GM19397 (cell line): ENCODE measurements around the gene PGBD1.
"Not testable (repeated sequence)": the region's sequence is repeated elsewhere in the genome, so short reads cannot be mapped to it uniquely, and the experiment has no call there.

Source experiments
- ATAC-seq: cut with Tn5 transposase; IDR thresholded peaks from one replicate; pipeline ENCODE4 v1.9.1; 2021; ENCODE audit warnings: mild to moderate bottlenecking, moderate library complexity; ENCODE audit not compliant: unreplicated experiment

The PGBD1 gene

DNA sequence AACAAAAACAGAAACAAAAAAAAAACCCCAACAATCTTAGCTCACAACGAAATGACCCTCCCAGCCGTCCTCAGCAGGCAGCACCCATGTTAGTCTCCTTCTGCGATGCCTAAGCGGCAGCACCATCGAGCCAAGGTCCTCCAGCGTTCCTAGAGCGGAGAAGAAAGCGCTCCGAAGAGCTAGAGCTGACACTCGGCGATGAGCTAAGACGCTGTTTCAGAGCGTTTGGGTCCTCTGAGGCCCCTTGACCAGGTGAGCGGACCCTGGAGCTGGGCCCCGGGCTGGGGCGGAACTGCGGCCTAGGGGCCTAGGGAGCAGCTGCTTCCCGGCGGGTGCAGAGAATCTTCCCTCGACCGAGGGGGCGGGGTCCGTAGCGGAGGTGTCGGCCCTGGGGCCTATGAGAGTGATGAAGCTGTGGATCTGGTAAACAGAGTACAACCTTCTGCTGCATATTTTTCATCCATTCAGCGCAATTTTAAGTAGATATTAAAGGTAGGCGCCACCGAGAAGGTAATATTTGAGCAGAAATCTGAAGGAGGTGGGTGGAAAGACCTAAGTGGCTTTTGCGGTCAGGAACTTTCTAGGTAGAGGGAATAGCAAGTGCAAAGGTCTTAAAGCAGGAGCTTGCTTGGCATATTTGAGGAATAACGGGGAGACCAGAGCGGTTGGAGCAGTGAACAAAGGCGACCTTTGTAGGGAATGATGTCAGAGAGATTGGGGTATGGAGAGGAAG, 14.2 kb upstream of the PGBD1 start, which contains the start of gene ZSCAN26:
TSS of gene ZSCAN26 (plus strand) at position 182 of the 733 bp plus-strand sequence. CDS start 4,777 bp downstream, outside the sequence.
- ATAC-seq: peak; percentile 86

DNA sequence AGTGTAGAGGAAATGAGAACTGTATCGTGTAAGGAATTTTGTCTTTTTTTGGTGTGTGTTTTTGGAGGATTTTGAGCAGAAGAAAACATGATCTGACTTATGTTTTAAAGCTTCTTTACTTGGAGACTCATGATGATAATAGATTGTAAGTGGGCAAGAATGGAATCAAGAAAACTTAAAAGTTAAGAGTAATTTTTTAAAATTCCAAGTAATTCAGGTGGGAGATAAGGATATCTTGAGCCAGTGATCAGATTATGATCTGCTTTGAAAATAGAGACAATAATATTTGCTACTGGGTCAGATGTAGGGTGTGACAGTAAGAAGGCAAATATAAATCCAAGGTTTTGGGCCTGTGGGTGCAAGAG, 13.7 kb upstream of the PGBD1 start:
- ATAC-seq: no peak

DNA sequence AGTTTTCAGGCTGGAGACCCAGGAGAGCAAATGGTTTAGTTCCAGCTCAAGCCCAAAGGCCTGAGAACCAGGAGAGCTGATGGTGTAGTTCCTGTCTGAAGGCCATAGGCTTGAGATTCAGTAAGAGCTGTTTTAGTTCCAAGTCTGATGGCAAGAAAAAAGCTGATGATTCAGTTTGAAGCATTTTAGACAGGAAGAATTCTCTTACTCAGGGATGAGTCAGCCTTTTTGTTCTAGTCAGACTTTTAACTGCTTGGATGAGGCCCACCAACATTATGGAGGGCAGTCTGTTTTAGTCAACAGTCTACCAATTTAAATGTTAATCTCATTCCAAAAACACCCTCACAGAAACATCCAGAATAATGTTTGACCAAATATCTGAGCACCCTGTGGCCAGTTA, 11.9 kb upstream of the PGBD1 start:
- ATAC-seq: no peak

DNA sequence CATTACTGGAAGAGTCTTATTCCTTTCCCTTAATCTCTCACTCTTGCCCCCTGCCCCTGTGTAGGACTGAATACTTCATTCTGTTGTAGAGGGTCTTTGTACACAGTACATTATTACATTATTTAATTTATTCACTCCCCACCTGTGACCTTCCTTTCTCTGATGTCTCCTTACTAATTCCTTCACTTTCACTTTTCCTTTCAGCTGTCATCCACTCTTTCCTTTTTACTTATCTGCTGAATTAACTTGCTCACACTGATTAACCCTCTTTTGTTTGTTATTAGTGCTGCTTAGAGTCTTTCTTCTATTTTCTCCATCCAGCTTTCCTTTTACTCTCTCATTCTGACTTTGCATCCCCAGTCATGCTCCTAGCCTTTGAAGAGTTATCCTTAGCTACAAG, 6.5 kb upstream of the PGBD1 start:
- ATAC-seq: no peak

DNA sequence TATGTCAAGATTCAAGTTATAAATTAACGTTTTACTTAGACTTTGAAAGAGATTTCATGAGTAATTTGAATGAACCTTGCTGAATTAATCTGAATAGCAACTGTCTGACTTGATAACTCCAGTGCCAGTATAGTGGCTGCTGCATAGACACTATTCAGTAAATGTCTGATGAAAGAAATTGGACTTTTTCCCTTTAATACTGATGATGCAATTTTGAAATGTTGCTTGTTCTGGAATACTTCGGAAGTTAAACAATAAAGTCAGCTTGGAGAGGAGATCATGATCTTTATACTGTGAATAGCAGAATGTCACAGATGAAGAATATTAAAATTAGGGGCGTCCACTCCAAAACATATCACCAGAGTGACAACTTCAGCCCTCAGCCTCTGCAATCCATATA, 3.6 kb upstream of the PGBD1 start:
- no peak for ATAC-seq

DNA sequence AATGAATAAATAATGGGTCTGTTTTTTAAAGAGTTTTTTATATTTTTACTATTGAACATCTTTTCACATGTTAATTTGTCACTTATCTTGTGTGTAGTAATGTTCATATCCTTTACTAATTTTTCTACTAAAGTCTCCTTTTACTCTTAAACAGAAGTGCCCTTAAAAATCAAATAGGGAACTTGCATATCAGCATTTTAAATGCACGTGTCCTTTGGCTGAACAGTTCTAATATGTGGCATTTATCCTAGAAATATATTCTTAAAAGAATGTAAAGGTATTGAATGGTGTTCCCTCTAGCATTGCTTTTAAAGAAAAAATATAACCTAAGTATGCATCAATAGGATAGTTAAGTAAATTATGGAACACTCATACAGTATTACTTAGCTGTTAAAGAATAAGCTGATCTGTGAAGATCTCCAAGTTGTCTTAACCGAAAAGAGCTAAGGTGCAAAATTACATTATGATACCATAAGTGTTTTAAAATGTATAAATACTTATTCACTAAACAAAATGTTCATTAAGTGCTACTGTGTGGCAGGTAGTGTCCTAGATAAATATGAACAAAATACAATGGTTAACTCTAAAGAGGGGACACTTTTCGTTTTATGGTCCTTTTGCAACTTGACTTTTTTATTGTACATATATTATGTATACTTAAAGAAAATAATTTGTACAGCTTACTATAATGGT, 631 bp upstream of the PGBD1 start:
- ATAC-seq: no peak

DNA sequence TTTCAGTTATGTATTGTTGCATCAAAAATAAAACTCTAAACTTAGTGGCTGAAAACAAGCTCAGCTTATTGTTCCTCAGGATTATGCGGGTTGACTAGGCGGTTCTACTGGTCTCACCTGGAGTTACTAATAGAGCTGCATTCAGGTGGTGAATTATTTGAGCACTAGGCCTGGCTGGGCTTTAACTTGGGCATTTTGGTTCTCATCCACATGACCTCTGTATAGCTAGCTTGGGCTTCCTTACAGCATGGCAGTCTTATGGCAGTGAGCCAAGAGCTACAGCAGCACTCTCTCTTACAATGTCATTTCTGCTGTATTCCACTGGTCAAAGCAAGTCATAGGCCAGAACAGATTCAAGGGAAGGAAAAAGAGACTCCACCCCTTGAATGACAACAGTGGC, 1.6 kb downstream of the PGBD1 start:
- no peak for ATAC-seq

DNA sequence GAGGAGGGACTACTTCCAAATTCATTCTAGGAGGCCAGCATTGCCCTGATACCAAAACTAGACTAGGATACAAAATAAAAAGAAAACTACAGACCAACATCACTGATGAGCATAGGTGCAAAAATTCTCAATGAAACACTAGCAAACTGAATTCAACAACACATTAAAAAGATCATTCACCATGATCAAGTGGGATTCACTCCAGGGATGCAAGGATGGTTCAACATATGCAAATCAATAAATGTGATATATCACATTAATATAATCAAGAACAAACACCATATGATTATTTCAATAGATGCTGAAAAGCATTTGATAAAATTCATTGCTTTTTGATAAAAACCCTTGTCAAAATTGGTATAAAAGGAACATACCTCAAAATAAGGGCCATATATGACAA, 10.2 kb downstream of the PGBD1 start:
- ATAC-seq: no peak

DNA sequence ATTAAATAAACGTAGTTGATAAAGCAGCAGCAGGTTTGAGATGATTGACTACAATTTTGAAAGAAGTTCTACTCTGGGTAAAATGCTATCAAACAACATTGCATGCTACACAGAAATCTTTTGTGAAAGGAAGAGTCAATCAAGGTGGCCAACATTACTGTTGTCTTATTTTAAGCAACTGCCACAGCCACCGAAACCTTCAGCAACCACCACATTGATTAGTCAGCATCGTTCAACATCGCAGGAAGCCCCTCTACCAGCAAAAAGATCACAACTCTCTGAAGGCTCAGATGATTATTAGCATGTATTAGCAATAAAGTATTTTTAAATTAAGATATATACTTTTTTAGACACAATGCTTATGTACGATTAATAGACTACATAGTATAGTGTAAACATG, 14.0 kb downstream of the PGBD1 start:
- ATAC-seq: no peak

DNA sequence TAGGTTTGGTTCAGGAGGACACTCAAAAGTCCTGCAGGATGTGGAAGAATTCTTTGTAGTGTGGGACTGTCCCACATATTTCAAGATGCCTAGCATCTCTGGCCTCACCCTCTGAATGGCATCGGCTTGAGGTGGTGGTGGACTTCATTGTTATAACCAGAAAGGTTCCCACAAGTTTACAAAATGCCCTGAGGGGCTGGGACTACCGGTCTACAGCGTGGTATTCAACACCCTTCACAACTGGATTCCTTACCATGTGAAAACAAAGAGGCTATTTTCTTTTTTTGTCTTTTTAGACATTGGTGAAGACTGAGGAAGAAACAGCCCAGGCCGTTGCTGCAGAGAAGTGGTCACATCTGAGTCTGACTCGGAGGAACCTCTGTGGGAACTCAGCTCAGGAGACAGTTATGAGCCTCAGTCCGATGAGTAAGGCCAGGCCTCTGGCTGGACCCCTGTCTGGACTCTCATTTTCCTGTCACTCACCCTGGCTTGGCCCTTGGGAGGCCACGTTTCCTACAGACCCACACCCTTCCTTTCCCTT, 15.2 kb downstream of the PGBD1 start:
- no peak for ATAC-seq

DNA sequence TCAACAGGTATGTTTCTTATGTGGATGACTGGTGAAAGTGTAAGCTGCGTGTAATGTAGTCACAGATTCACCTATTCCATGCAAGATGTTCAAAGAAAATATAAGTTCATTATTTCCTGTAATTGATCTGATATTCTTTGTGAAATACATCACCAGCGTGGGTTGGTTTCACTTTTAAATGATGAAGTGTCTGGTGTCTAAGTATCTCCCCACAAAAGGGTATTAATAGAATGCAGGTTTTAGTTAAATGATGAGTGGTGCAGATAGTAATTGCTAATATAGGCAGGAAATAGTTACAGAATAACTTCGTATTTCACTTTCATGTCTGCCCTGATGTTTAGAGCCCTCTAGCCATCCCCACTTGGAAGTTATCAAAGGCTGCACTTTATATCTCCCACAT, 22.2 kb downstream of the PGBD1 start:
- peak; percentile 74 for ATAC-seq

DNA sequence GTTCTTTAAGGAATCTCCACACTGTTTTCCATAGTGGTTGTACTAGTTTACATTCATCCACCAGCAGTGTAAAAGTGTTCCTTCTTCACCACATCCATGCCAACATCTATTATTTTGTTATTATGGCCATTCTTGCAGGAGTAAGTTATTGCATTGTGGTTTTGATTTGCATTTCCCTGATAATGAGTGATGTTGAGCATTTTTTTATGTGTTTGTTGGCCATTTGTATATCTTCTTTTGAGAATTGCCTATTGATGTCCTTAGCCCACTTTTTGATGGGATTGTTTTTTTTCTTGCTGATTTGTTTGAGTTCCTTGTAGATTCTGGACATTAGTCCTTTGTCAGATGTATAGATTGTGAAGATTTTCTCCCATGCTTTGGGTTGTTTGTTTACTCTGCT, 25.0 kb downstream of the PGBD1 start:
- ATAC-seq: not testable (repeated sequence)

DNA sequence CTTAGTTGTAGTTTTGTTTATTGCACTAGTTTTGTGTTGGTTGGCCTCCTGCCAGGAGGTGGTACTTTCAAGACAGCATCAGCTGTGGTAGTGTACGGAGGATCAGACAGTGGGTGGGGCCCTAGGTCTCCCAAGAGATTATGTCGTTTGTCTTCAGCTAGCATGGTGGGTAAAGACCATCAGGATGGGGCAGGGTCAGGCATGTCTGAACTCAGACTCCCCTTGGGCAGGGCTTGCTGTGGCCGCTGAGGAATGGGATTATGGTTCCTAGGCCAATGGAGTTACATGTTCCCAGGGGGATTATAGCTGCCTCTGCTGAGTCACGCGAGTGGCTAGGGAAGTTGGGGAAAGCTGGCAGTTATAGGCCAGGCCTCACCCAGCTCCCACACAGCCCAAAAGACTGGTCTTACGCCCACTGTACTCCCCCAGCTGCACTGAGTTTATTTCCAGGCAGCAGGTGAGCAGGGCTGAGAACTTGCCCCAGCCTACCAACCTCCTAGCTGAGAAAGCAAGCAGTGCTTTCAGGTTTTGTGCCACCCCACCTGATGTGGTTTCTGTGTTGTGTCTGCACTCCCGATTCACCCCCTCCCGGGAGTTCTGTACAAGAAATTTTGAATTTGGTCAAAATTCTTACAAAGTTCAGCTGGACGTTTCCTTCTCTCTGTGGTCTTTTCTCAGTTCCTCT, 29.9 kb downstream of the PGBD1 start:
- no peak for ATAC-seq

DNA sequence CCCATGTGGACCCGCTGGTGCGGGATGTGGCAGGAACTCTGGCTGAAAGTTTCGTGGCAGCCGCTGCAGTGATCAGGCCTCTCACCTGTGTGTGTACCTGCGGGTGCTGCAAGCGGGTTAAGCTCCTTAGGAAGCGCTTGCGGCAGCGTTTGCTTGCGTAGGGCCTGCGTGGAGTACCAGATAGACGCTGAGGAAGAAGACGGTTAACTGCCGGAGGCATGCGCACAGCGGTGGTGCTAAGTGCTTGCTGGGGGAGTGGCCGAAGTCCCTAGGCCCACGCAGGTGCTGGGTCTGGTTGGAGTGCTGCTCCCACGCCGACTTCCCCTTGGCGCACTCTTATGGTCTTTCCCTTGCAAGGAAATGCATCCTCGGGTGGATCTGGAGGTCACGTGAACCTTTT, 31.6 kb downstream of the PGBD1 start:
- ATAC-seq: no peak

DNA sequence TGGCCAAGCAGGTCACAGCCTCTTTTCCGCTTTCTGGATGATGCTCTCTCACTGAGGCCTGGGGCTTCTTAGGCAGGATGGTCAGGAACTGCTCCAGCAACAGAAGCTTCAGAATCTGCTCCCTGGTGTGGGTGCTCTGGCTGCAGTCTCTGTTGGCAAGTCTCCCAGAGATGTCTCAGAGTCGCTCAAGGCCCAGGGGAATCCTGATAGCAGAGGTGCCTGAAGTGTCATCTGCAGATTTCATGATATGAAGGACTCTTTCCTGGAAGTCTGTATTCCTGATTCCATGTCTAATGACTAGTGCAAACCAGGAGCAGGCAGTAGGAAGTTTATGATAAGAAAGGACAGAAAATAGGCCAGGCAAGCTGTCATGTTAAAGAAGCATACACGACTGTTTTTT, 34.3 kb downstream of the PGBD1 start:
- ATAC-seq: no peak

DNA sequence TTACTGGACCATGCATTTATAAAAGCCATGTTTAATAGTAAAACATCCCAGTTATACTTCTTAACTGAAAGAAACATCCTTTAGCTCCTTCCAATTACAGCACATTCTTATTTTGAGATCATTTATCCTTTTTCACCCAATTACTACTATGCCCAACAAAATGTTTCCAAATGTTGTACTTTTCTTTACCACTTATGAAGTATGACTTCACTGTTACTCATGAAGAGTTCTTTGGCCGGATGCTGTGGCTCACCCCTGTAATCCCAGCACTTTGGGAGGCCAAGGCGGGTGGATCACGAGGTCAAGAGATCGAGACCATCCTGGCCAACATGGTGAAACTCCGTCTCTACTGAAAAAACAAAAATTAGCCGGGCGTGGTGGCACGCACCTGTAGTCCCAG, 36.5 kb downstream of the PGBD1 start:
- not testable (repeated sequence) for ATAC-seq

DNA sequence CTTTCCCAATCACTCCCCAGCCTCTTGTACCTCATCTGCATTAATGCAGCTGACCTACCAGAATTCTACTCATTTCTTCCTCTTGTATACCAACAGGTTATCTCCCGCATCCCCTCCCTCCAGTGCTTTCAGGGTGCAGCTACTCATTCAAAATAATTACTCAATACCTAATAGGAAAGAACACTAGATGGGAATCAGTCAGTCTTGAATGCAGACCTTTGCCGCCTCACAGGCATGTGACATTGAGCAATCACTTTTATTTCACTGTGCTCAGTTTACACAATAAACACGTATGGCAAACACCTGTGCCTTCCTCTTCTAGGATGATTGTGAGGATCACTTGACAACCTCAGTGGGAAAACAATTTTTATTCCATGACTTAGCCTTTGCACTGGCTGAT, 41.3 kb downstream of the PGBD1 start:
- no peak for ATAC-seq

DNA sequence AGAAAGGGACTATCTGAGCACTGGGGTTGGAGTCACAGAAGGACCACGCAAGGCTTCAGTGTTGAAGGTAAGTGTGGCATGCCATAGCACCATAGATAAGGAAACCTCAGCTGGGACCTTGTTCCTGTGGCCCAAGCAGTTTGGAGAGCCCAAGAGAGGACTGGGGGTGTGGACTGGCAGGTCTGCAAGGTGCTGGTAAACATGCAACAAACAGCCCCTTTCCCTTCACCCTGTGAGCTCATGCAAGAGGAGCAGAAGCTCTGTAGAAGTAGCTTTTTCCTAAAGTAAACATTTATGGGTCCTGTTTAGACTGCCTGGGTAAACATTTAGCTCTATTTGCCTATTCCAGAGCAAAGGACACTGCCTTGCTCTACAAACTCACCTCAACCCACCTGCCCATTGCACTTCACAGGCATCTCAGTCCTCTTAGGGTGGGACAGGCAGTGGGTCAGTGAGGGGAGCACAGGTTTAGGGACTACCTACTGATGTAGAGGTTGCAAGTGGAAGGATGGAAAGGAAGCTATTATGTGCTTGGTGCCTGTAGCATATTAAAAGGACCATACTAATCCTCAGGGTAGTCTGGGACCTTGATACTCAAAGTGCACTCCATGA, 42.5 kb downstream of the PGBD1 start:
- no peak for ATAC-seq

DNA sequence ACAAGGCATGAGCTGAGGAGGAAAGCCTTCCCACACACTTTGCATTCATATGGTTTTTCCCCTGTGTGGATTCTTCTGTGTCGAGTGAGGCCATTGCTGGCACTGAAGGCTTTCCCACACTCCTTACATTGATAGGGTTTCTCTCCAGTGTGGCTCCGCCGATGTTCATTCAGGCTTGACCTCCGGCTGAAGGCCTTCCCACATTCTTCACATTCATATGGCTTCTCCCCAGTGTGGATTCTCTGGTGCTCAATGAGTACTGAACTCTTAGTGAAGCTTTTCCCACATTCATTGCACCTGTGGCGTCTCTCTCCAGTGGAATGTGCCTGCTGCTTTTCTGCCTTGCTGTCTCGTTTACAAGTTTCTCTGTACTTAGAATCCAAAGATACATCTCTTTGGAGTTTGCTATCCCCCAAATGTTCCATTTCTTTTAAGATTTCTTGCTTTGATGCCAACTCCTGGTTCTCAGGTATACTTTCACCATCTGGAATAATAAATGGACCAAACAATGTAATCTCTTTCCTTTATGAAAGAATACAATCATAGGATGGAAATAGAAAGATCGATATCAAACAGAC, 45.1 kb downstream of the PGBD1 start:
- no peak for ATAC-seq

DNA sequence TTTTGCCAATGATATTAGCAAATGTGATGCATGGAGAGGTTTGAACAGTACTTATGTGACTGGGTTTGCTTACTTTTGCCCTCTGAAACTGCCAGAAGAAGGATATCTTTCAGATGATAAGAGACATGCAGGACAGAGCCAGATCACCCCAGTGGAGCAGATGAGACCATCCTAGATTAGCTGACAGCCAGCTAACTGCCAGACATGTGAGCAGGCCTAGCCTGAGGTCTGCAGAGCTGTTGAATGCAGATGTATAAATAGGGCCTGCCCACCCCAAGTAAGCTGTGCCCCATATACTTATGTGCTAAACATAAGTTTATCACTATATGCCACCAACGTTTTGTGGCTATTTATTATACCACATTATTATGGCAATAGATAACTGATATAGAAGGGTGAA, 48.7 kb downstream of the PGBD1 start:
- no peak for ATAC-seq

DNA sequence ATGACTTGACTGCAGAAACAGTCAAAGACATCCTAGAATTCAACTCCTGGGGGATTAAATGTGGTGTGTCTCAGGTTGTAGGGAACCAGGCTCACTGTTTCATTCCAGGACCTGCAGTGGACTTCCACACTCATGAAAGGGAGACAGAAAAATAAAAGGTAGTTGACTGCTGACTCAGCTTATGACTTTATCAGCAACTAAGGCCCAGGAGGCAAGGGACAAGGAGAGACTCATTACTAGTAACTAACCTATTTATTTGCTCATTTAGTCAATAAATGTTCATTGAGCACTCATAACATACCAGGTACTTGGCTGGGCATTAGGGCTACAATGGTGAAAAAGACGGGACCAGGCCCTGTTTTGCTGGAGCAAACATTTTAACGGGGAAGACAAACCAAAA, 51.7 kb downstream of the PGBD1 start:
- no peak for ATAC-seq
